NB4 (cell line): ENCODE data around the gene OSBPL10.

Experiments used
- CTCF ChIP-seq: IDR thresholded peaks from one replicate; pipeline ENCODE4 v1.5.1; 2012; ENCODE audit warnings: low read depth, low read length
- POLR2A ChIP-seq: IDR thresholded peaks from 2 replicates; pipeline ENCODE4 v1.6.1; 2011; ENCODE audit warnings: mild to moderate bottlenecking; ENCODE audit not compliant: insufficient read length; ENCODE audit errors: extremely low read depth

DNA sequence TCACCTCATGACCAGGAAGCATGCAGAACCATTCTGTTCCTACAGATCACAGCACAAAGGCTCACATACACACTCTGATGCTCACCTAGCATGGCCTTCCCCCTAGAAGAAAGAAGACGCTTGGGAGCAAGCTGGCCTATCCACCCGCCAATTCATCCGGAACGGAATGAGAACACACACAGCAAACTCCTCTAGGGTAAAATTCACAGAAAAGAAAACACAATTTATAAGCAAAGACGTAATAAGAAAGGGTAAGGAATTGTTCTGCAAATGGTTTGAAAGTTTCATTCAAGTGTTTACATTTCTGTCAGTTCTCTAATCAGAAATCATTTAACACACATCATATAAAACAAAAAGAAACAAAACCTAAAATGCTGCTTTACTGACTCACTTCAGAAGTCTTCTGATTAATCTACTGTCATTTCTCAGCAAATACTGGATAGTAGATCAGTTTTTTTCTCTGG is 218.1 kb downstream of the OSBPL10 start:
- TF ChIP-seq CTCF, result no peak
- TF ChIP-seq POLR2A, result no peak
